Duodenal mucosa (tissue), 2 donors: ENCODE data around the gene C14orf180.

ENCODE experiments used
- H3K27ac ChIP-seq: one replicate; pipeline ENCODE4 v1.7.0; 2013; ENCODE audit warnings: low read depth, low read length
- H3K27me3 ChIP-seq, 2 donors: one replicate each; pipeline ENCODE4 v1.7.0; 2013; ENCODE audit warnings: low read length in 2 of 2, control low read depth in 1 of 2; ENCODE audit not compliant: insufficient read depth in 2 of 2, control insufficient read depth in 1 of 2
- H3K36me3 ChIP-seq, 2 donors: one replicate each; pipeline ENCODE4 v1.7.0; 2013; ENCODE audit warnings: low read length in 2 of 2, control low read depth in 1 of 2; ENCODE audit not compliant: insufficient read depth in 2 of 2, control insufficient read depth in 1 of 2
- H3K4me1 ChIP-seq, 2 donors: one replicate each; pipeline ENCODE4 v1.7.0; 2013; ENCODE audit warnings: low read length in 2 of 2, control low read depth in 1 of 2; ENCODE audit not compliant: insufficient read depth in 2 of 2, control insufficient read depth in 1 of 2
- H3K4me3 ChIP-seq, 2 donors: one replicate each; pipeline ENCODE4 v1.7.0; 2013; ENCODE audit warnings: low read length in 2 of 2, low read depth in 1 of 2
- H3K9ac ChIP-seq, 2 donors: one replicate each; pipeline ENCODE4 v1.7.0; 2013; ENCODE audit warnings: low read length in 2 of 2, low read depth in 1 of 2
- H3K9me3 ChIP-seq, 2 donors: one replicate each; pipeline ENCODE4 v1.7.0; 2013; ENCODE audit warnings: low read length in 2 of 2, control low read depth in 1 of 2; ENCODE audit not compliant: control insufficient read depth in 1 of 2

Gene C14orf180

GRCh38 chr14:104544362-104544961 lies 35.1 kb upstream of the C14orf180 start:
- H3K27ac ChIP-seq = no peak overlapping the region
- peaks cover 5 to 16% of the 10 kb centered on the region in 2 donors for H3K27me3 ChIP-seq
- no peak overlapping the region for H3K4me3 ChIP-seq
- no peak overlapping the region for H3K9ac ChIP-seq
- no peaks in the 10 kb centered on the region for H3K9me3 ChIP-seq
- no peaks in the 10 kb centered on the region for H3K36me3 ChIP-seq
- H3K4me1 ChIP-seq = no peaks in the 10 kb centered on the region

GRCh38 chr14:104545151-104545941 lies 34.2 kb upstream of the C14orf180 start:
- Histone ChIP-seq H3K27ac (no peak overlapping the region), H3K4me1 (no peaks in the 10 kb centered on the region), H3K9ac (no peak overlapping the region), H3K27me3 (peaks cover 5 to 16% of the 10 kb centered on the region in 2 donors), H3K4me3 (no peak overlapping the region), H3K9me3 (peaks cover 0 to 2% of the 10 kb centered on the region in 2 donors), H3K36me3 (no peaks in the 10 kb centered on the region)

- peaks cover 5 to 16% of the 10 kb centered on the region in 2 donors for H3K27me3 ChIP-seq
- no peaks in the 10 kb centered on the region for H3K4me1 ChIP-seq
- no peak overlapping the region for H3K4me3 ChIP-seq
- no peak overlapping the region for H3K9ac ChIP-seq
- H3K27ac ChIP-seq = no peak overlapping the region
- peaks cover 0 to 2% of the 10 kb centered on the region in 2 donors for H3K9me3 ChIP-seq
- H3K36me3 ChIP-seq = no peaks in the 10 kb centered on the region
Measured at GRCh38 chr14:104545942-104546501, 33.5 kb upstream of the C14orf180 start.

GRCh38 chr14:104546591-104547309 lies 32.8 kb upstream of the C14orf180 start:
- Histone ChIP-seq H3K4me1 (no peaks in the 10 kb centered on the region), H3K9ac (no peak overlapping the region), H3K4me3 (no peak overlapping the region), H3K27me3 (peaks cover 5 to 16% of the 10 kb centered on the region in 2 donors), H3K9me3 (peaks cover 0 to 2% of the 10 kb centered on the region in 2 donors), H3K36me3 (no peaks in the 10 kb centered on the region), H3K27ac (no peak overlapping the region)

GRCh38 chr14:104547310-104547997 lies 32.1 kb upstream of the C14orf180 start:
- Histone ChIP-seq H3K9me3 (peaks cover 0 to 2% of the 10 kb centered on the region in 2 donors), H3K4me3 (no peak overlapping the region), H3K27me3 (peaks cover 5 to 16% of the 10 kb centered on the region in 2 donors), H3K9ac (no peak overlapping the region), H3K36me3 (no peaks in the 10 kb centered on the region), H3K27ac (no peak overlapping the region), H3K4me1 (no peaks in the 10 kb centered on the region)

GRCh38 chr14:104547998-104548700 lies 31.4 kb upstream of the C14orf180 start:
- peaks cover 5 to 16% of the 10 kb centered on the region in 2 donors for H3K27me3 ChIP-seq
- H3K36me3 ChIP-seq = no peaks in the 10 kb centered on the region
- H3K27ac ChIP-seq = no peak overlapping the region
- peaks cover 0 to 2% of the 10 kb centered on the region in 2 donors for H3K9me3 ChIP-seq
- no peak overlapping the region for H3K9ac ChIP-seq
- no peak overlapping the region for H3K4me3 ChIP-seq
- no peaks in the 10 kb centered on the region for H3K4me1 ChIP-seq

GRCh38 chr14:104548802-104549535 lies 30.6 kb upstream of the C14orf180 start:
- Histone ChIP-seq H3K4me3 (no peak overlapping the region), H3K36me3 (no peaks in the 10 kb centered on the region), H3K9ac (no peak overlapping the region), H3K27ac (no peak overlapping the region), H3K4me1 (no peaks in the 10 kb centered on the region), H3K27me3 (peaks cover 5 to 16% of the 10 kb centered on the region in 2 donors), H3K9me3 (peaks cover 0 to 2% of the 10 kb centered on the region in 2 donors)

GRCh38 chr14:104549536-104550339 lies 29.8 kb upstream of the C14orf180 start:
- H3K4me1 ChIP-seq = no peaks in the 10 kb centered on the region
- H3K4me3 ChIP-seq = no peak overlapping the region
- peaks cover 5 to 12% of the 10 kb centered on the region in 2 donors for H3K27me3 ChIP-seq
- no peak overlapping the region for H3K27ac ChIP-seq
- peaks cover 0 to 2% of the 10 kb centered on the region in 2 donors for H3K9me3 ChIP-seq
- no peaks in the 10 kb centered on the region for H3K36me3 ChIP-seq
- no peak overlapping the region for H3K9ac ChIP-seq
